HG03196 (cell line): ENCODE measurements around the gene ATP6V0A4.
"Not testable (repeated sequence)": the region's sequence is repeated elsewhere in the genome, so short reads cannot be mapped to it uniquely, and the experiment has no call there.

Experiments
- ATAC-seq: cut with Tn5 transposase; IDR thresholded peaks from one replicate; pipeline ENCODE4 v1.9.1; 2021; ENCODE audit not compliant: unreplicated experiment

The ATP6V0A4 gene

GRCh38 chr7:138804618-138805017 is 6.6 kb upstream of the ATP6V0A4 start:
- no peak for ATAC-seq

- ATAC-seq = no peak
These were observed 4.7 kb upstream of the ATP6V0A4 start for GRCh38 chr7:138802706-138803105.

GRCh38 chr7:138801256-138801655 is 3.3 kb upstream of the ATP6V0A4 start:
- no peak for ATAC-seq

- no peak for ATAC-seq
These were observed 1.5 kb upstream of the ATP6V0A4 start for GRCh38 chr7:138799336-138800000.

- ATAC-seq = no peak
These were observed 840 bp upstream of the ATP6V0A4 start for GRCh38 chr7:138798836-138799235.

GRCh38 chr7:138797046-138797445 is 950 bp downstream of the ATP6V0A4 start:
- not testable (repeated sequence) for ATAC-seq

- ATAC-seq = no peak
These were observed 1.9 kb downstream of the ATP6V0A4 start for GRCh38 chr7:138796038-138796615.

- ATAC-seq = no peak
These were observed 12.2 kb downstream of the ATP6V0A4 start for GRCh38 chr7:138785587-138786437.

- ATAC-seq = no peak
These were observed 13.3 kb downstream of the ATP6V0A4 start for GRCh38 chr7:138784692-138785091.

- no peak for ATAC-seq
These were observed 17.0 kb downstream of the ATP6V0A4 start for GRCh38 chr7:138781004-138781403.

- ATAC-seq = no peak
These were observed 21.7 kb downstream of the ATP6V0A4 start for GRCh38 chr7:138776166-138776833.

GRCh38 chr7:138773817-138774216 is 24.2 kb downstream of the ATP6V0A4 start:
- no peak for ATAC-seq

GRCh38 chr7:138773176-138773575 is 24.8 kb downstream of the ATP6V0A4 start:
- ATAC-seq = no peak

- ATAC-seq = no peak
These were observed 27.1 kb downstream of the ATP6V0A4 start for GRCh38 chr7:138770904-138771303.

GRCh38 chr7:138768241-138768640 is 29.8 kb downstream of the ATP6V0A4 start:
- ATAC-seq = no peak

- no peak for ATAC-seq
These were observed 41.3 kb downstream of the ATP6V0A4 start for GRCh38 chr7:138756591-138757242.

- no peak for ATAC-seq
These were observed 42.0 kb downstream of the ATP6V0A4 start for GRCh38 chr7:138755842-138756590.

- no peak for ATAC-seq
These were observed 42.7 kb downstream of the ATP6V0A4 start for GRCh38 chr7:138755331-138755747.

GRCh38 chr7:138753610-138754009 is 44.4 kb downstream of the ATP6V0A4 start:
- ATAC-seq = no peak

GRCh38 chr7:138753150-138753518 is 44.9 kb downstream of the ATP6V0A4 start:
- no peak for ATAC-seq
